Suprapubic skin (tissue), 4 donors: ENCODE data around the gene PPT1. TPM values are rescaled to one million over a fixed set of nuclear protein-coding genes. Genes with fewer than 3 reads are reported as not detected.

Source experiments
- DNase-seq, 2 donors: peaks; one replicate each; pipeline ENCODE4 v3.0.0-alpha.2; 2019; ENCODE audit warnings: low spot score in 2 of 2
- H3K27ac ChIP-seq: fragments of 200-600 bp; sonication (generic); one replicate; pipeline ENCODE4 v1.5.1; 2019
- H3K27me3 ChIP-seq: fragments of 200-600 bp; sonication (generic); one replicate; pipeline ENCODE4 v1.5.1; 2019
- H3K36me3 ChIP-seq: fragments of 200-600 bp; sonication (generic); one replicate; pipeline ENCODE4 v1.5.1; 2019
- H3K4me1 ChIP-seq: fragments of 200-600 bp; sonication (generic); one replicate; pipeline ENCODE4 v1.5.1; 2019
- H3K4me3 ChIP-seq: fragments of 200-600 bp; sonication (generic); one replicate; pipeline ENCODE4 v1.5.1; 2019; ENCODE audit warnings: mild to moderate bottlenecking
- H3K9me3 ChIP-seq: fragments of 200-600 bp; sonication (generic); one replicate; pipeline ENCODE4 v1.5.1; 2019
- EP300 ChIP-seq: sonication (generic); formaldehyde crosslinking; IDR thresholded peaks from one replicate; pipeline ENCODE4 v1.6.1; 2017; ENCODE audit warnings: antibody characterized with exemption
- POLR2A ChIP-seq, 2 donors: fragments of 450-650 bp; IDR thresholded peaks; one replicate each; pipeline ENCODE4 v1.6.1; 2017; ENCODE audit warnings: antibody characterized with exemption in 2 of 2, mild to moderate bottlenecking in 2 of 2, moderate library complexity in 2 of 2
- POLR2AphosphoS5 ChIP-seq, 3 donors: sonication (generic); formaldehyde crosslinking; IDR thresholded peaks; one replicate each; pipeline ENCODE4 v1.6.1; 2017; ENCODE audit warnings: antibody characterized with exemption in 3 of 3
- WGBS: methylation state at CpG from one replicate; pipeline ENCODE4 v1.1.5; 2018; 5-methylcytosine and 5-hydroxymethylcytosine counted together
- total RNA-seq, 4 donors: library from RNA; depleted of rRNA; stranded (reverse); fragments of >200 nt; gene quantifications; one replicate each; pipeline ENCODE4 v1.1.0, GENCODE V29; 2016
- TF ChIP-seq, protein P1 (sequence below), 2 donors: fragments of 200-600 bp in 1 of 2; fragments of 450-650 bp in 1 of 2; sonication (generic) in 1 of 2; IDR thresholded peaks; one replicate each; pipeline ENCODE4 v1.5.1; 2016 to 2019; ENCODE audit warnings: antibody characterized with exemption in 2 of 2, mild to moderate bottlenecking in 1 of 2, moderate library complexity in 1 of 2

PPT1 gene
- total RNA-seq, 4 donors from 2014 or later, result 33.5 to 57.7 (median 42.6) TPM

- Histone ChIP-seq H3K27me3 (no peaks in the 10 kb centered on the region), H3K4me3 (no peak overlapping the region), H3K27ac (no peak overlapping the region), H3K4me1 (peaks cover 42% of the 10 kb centered on the region), H3K9me3 (no peaks in the 10 kb centered on the region), H3K36me3 (peaks cover 42% of the 10 kb centered on the region)
- DNase-seq, result no peak
- 78% methylated on average over 1 of the region's 1 CpG for WGBS
- no peak for TF ChIP-seq POLR2AphosphoS5 (IDR thresholded peaks at IDR 0.05)
Measured at GRCh38 chr1:40058097-40058452, 39.0 kb downstream of the PPT1 start.

DNA sequence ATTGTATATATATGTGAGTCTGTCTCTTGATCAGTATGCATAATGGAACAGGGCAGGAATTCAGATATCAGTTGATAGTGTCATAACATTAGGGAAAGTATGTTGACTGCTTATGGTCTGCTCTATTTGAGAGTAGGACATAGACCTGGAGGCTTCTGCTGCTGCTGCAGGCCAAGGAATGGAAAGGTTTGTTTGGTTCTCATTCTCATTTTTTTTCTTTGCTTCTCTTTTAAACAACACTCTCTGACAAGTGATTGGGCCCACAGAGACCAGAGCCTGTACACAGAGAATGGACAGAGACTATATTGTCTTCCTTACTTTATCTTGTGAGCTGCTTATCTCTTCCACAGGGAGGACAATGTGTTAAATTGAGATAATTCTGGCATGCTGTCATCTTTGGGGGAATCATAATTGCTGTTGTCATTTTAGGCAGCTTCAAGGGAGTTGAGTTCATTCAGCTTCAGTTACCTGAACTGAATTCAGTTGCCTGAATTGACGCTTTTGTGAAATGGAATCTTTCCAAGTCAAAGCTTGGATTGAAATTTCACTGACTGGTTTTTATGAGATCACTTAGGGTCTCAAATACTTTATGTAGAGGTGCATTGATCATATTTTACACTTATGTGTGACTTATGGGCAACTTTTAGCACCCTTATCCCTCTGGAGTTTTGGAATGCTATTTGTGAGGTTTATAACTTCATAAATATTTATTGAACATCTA lies 39.6 kb downstream of the PPT1 start:
- TF ChIP-seq POLR2AphosphoS5 (IDR thresholded peaks at IDR 0.05) (no peak), EP300 (no peak), POLR2A (IDR thresholded peaks at IDR 0.05) (no peak)
- TF ChIP-seq, protein P1, sequence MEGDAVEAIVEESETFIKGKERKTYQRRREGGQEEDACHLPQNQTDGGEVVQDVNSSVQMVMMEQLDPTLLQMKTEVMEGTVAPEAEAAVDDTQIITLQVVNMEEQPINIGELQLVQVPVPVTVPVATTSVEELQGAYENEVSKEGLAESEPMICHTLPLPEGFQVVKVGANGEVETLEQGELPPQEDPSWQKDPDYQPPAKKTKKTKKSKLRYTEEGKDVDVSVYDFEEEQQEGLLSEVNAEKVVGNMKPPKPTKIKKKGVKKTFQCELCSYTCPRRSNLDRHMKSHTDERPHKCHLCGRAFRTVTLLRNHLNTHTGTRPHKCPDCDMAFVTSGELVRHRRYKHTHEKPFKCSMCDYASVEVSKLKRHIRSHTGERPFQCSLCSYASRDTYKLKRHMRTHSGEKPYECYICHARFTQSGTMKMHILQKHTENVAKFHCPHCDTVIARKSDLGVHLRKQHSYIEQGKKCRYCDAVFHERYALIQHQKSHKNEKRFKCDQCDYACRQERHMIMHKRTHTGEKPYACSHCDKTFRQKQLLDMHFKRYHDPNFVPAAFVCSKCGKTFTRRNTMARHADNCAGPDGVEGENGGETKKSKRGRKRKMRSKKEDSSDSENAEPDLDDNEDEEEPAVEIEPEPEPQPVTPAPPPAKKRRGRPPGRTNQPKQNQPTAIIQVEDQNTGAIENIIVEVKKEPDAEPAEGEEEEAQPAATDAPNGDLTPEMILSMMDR (IDR thresholded peaks at IDR 0.05), result no peak
- Histone ChIP-seq H3K4me1 (peaks cover 42% of the 10 kb centered on the region), H3K27ac (no peak overlapping the region), H3K27me3 (no peaks in the 10 kb centered on the region), H3K9me3 (no peaks in the 10 kb centered on the region), H3K4me3 (no peak overlapping the region), H3K36me3 (peaks cover 36% of the 10 kb centered on the region)
- WGBS, result 89% methylated on average over 1 of the region's 1 CpG
- no peak for DNase-seq

- peaks cover 42% of the 10 kb centered on the region for H3K4me1 ChIP-seq
- peaks cover 29% of the 10 kb centered on the region for H3K36me3 ChIP-seq
- no peak for DNase-seq
- 97% methylated on average over 5 of the region's 5 CpGs for WGBS
- TF ChIP-seq POLR2AphosphoS5 (IDR thresholded peaks at IDR 0.05) (no peak), POLR2A (IDR thresholded peaks at IDR 0.05) (no peak), EP300 (no peak)
- TF ChIP-seq, protein P1 (IDR thresholded peaks at IDR 0.05), result no peak
- no peak overlapping the region for H3K27ac ChIP-seq
- H3K27me3 ChIP-seq, result no peaks in the 10 kb centered on the region
- no peak overlapping the region for H3K4me3 ChIP-seq
- H3K9me3 ChIP-seq, result no peaks in the 10 kb centered on the region
Measured at GRCh38 chr1:40056519-40057309, 40.3 kb downstream of the PPT1 start.

GRCh38 chr1:40053138-40053887 lies 43.7 kb downstream of the PPT1 start:
- H3K27me3 ChIP-seq, result no peaks in the 10 kb centered on the region
- peaks cover 2% of the 10 kb centered on the region for H3K36me3 ChIP-seq
- DNase-seq, result no peak
- TF ChIP-seq EP300, result no peak
- TF ChIP-seq POLR2A (IDR thresholded peaks at IDR 0.05), result no peak
- TF ChIP-seq, protein P1 (IDR thresholded peaks at IDR 0.05), result no peak
- TF ChIP-seq POLR2AphosphoS5 (IDR thresholded peaks at IDR 0.05), result no peak
- WGBS, result 86% methylated on average over 11 of the region's 11 CpGs
- no peak overlapping the region for H3K27ac ChIP-seq
- peaks cover 49% of the 10 kb centered on the region for H3K4me1 ChIP-seq
- H3K4me3 ChIP-seq, result no peak overlapping the region
- H3K9me3 ChIP-seq, result no peaks in the 10 kb centered on the region

DNA sequence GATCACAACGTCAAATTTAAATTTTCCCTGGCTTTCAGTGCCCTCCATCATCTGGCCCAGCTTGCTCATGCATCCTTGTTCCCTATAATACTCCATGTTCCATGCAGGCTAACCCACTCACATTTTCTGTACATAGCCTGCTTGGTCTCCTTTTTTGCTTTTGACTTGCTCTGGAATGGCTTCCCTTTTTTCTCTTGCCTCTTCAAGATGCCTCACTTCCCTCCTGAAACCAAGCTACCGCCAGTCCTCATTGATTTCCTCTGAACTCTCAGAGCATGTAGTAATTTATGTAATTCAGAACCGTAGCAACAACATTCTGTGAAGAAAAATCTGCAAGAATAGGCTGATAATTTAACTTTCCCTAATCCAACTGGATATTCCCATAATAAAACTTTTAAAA lies 46.2 kb downstream of the PPT1 start:
- Histone ChIP-seq H3K27ac (no peak overlapping the region), H3K27me3 (no peaks in the 10 kb centered on the region), H3K9me3 (no peaks in the 10 kb centered on the region), H3K4me3 (no peak overlapping the region), H3K36me3 (no peaks in the 10 kb centered on the region), H3K4me1 (peaks cover 37% of the 10 kb centered on the region)
- TF ChIP-seq EP300 (no peak), POLR2A (IDR thresholded peaks at IDR 0.05) (no peak), POLR2AphosphoS5 (IDR thresholded peaks at IDR 0.05) (no peak)
- TF ChIP-seq, protein P1 (IDR thresholded peaks at IDR 0.05), result no peak
- WGBS, result 82% methylated on average over 3 of the region's 3 CpGs
- DNase-seq, result no peak
